Endothelial cell of umbilical vein (primary cell): ENCODE data around the gene SAMD5. TPM values are rescaled to one million over a fixed set of nuclear protein-coding genes. Genes with fewer than 3 reads are reported as not detected.

ENCODE experiments used
- BruUV-seq: library from RNA; stranded (reverse); fragments of 400-500 nt; replicated peaks from 2 replicates; lab custom pipeline; 2021; lab: Mats Ljungman, UMichigan
- CTCF ChIA-PET: fragments of 300-600, 350-600 bp; sonication (Branson Sonifier 250); formaldehyde crosslinking; loops from one replicate; lab custom pipeline; 2021; ENCODE audit warnings: antibody characterized with exemption, inconsistent platforms; lab: Charles Lee
- POLR2A ChIA-PET: fragments of 300-600, 350-600 bp; sonication (Branson Sonifier 250); formaldehyde crosslinking; loops from one replicate; lab custom pipeline; 2021; ENCODE audit warnings: antibody characterized with exemption, inconsistent platforms; lab: Charles Lee
- DNase-seq: peaks from one replicate; pipeline ENCODE4 v3.0.0-alpha.2; 2011; ENCODE audit warnings: low read depth, low spot score
- FAIRE-seq: peaks from 2 replicates; lab custom pipeline; 2011; peaks lifted over from hg19 to GRCh38; lab: Jason Lieb, UNC
- H2AFZ ChIP-seq: 2 replicates; pipeline ENCODE4 v1.6.0; 2012; ENCODE audit warnings: low read depth, low read length, control low read depth, inconsistent platforms
- H3K27ac ChIP-seq: 2 replicates; pipeline ENCODE4 v1.5.1; 2011; ENCODE audit warnings: low read depth, mild to moderate bottlenecking, control low read depth, low read length, moderate library complexity; ENCODE audit not compliant: insufficient read depth
- H3K27me3 ChIP-seq, 2 experiments: 2 replicates each; pipeline versions ENCODE4 v1.6.0 to v1.6.1; 2011; ENCODE audit warnings: low read length in 2 of 2, mixed read lengths in 1 of 2; ENCODE audit not compliant: control insufficient read depth in 2 of 2, insufficient read depth in 2 of 2
- H3K36me3 ChIP-seq, 2 experiments: 2 replicates in 1 of 2; 3 replicates in 1 of 2; pipeline ENCODE4 v1.5.1; 2011; ENCODE audit warnings: low read length in 2 of 2, mild to moderate bottlenecking in 1 of 2, moderate library complexity in 1 of 2; ENCODE audit not compliant: control insufficient read depth in 2 of 2, insufficient read depth in 2 of 2; ENCODE audit errors: extremely low read depth in 1 of 2
- H3K4me1 ChIP-seq: 3 replicates; pipeline ENCODE4 v1.5.1; 2011; ENCODE audit warnings: mild to moderate bottlenecking, low read length; ENCODE audit not compliant: control insufficient read depth, insufficient read depth; ENCODE audit errors: extremely low read depth
- H3K4me2 ChIP-seq: 2 replicates; pipeline ENCODE4 v1.6.1; 2011; ENCODE audit warnings: low read length, control low read depth, mixed read lengths; ENCODE audit not compliant: insufficient read depth
- H3K4me3 ChIP-seq, 3 experiments: fragments of 200-600 bp in 1 of 3; sonication (generic), shearing (Covaris generic) in 1 of 3; replicated peaks in 1 of 3; 2 replicates each; pipeline ENCODE4 v1.5.1; 2011 to 2016; ENCODE audit warnings: control low read depth in 3 of 3, low read length in 3 of 3, mild to moderate bottlenecking in 2 of 3, inconsistent platforms in 1 of 3, low read depth in 1 of 3, moderate library complexity in 1 of 3; ENCODE audit not compliant: insufficient read depth in 1 of 3
- H3K79me2 ChIP-seq: 2 replicates; pipeline ENCODE4 v1.6.0; 2012; ENCODE audit warnings: low read length, inconsistent platforms; ENCODE audit not compliant: control insufficient read depth, insufficient read depth
- H3K9ac ChIP-seq: replicated peaks from 2 replicates; pipeline ENCODE3; 2011; ENCODE audit warnings: low read length, control low read depth; ENCODE audit not compliant: insufficient read depth; ENCODE audit errors: extremely low read depth
- H3K9me1 ChIP-seq: replicated peaks from 3 replicates; pipeline ENCODE4 v1.6.0; 2011; ENCODE audit warnings: mild to moderate bottlenecking, low read length; ENCODE audit not compliant: control insufficient read depth, insufficient read depth; ENCODE audit errors: extremely low read depth
- H3K9me3 ChIP-seq: replicated peaks from 2 replicates; pipeline ENCODE4 v1.5.1; 2012; ENCODE audit warnings: low read length, inconsistent platforms; ENCODE audit not compliant: control insufficient read depth, insufficient read depth
- H4K20me1 ChIP-seq: replicated peaks from 2 replicates; pipeline ENCODE3; 2011; ENCODE audit warnings: mild to moderate bottlenecking, low read length; ENCODE audit not compliant: control insufficient read depth, insufficient read depth; ENCODE audit errors: extremely low read depth
- CTCF ChIP-seq, 2 donors: IDR thresholded peaks; 1 replicate in 1 of 2; 2 replicates in 1 of 2; pipeline ENCODE4 v1.5.1; 2011; ENCODE audit warnings: low read length in 2 of 2, mild to moderate bottlenecking in 2 of 2, moderate library complexity in 2 of 2, control low read depth in 1 of 2, inconsistent platforms in 1 of 2, low read depth in 1 of 2; ENCODE audit not compliant: insufficient read depth in 1 of 2; ENCODE audit errors: extremely low read depth in 1 of 2
- EZH2 ChIP-seq: IDR thresholded peaks from 2 replicates; pipeline ENCODE4 v1.6.1; 2012; ENCODE audit warnings: borderline replicate concordance, low read depth, mild to moderate bottlenecking, moderate library complexity, low read length, inconsistent platforms; ENCODE audit not compliant: severe bottlenecking
- FOS ChIP-seq: IDR thresholded peaks from 2 replicates; pipeline ENCODE4 v1.6.1; 2011; ENCODE audit warnings: mild to moderate bottlenecking, low read length, moderate library complexity, borderline replicate concordance; ENCODE audit not compliant: insufficient read depth
- GATA2 ChIP-seq: IDR thresholded peaks from 2 replicates; pipeline ENCODE4 v1.7.0; 2011; ENCODE audit warnings: low read depth, mild to moderate bottlenecking, moderate library complexity, mixed read lengths, low read length; ENCODE audit not compliant: insufficient read length, insufficient read depth
- JUN ChIP-seq: IDR thresholded peaks from 2 replicates; pipeline ENCODE4 v1.6.1; 2011; ENCODE audit warnings: borderline replicate concordance, low read depth; ENCODE audit not compliant: insufficient read length, insufficient read depth
- MAX ChIP-seq: IDR thresholded peaks from 2 replicates; pipeline ENCODE4 v1.6.1; 2011; ENCODE audit not compliant: insufficient read depth, insufficient read length
- MYC ChIP-seq: IDR thresholded peaks from one replicate; pipeline ENCODE4 v1.6.1; 2011; ENCODE audit warnings: mild to moderate bottlenecking, low read depth, low read length
- POLR2A ChIP-seq: IDR thresholded peaks from 2 replicates; pipeline ENCODE4 v1.6.1; 2012; ENCODE audit warnings: low read depth, mild to moderate bottlenecking, control low read depth, low read length
- POLR2AphosphoS5 ChIP-seq: IDR thresholded peaks from 2 replicates; pipeline ENCODE4 v1.6.1; 2012; ENCODE audit warnings: low read depth, mild to moderate bottlenecking, control low read depth, low read length, moderate library complexity; ENCODE audit not compliant: insufficient read depth
- dilution Hi-C: fragments of 300-500 bp; cut with MboI; formaldehyde crosslinking; loops from one replicate; pipeline ENCODE4 v1.15.0; 2019; ENCODE audit warnings: low sequenced_read_pairs; ENCODE audit not compliant: extremely low pct_ligation_motif_present
- intact Hi-C: fragments of 100-400 bp; cut with micrococcal nuclease; formaldehyde crosslinking; loops from one replicate; pipeline ENCODE4 v1.10.0; 2022
- polyA plus RNA-seq, 4 experiments: library from polyadenylated mRNA; depleted of rRNA in 3 of 4; stranded (reverse) in 3 of 4; unstranded in 1 of 4; fragments of >200 nt; gene quantifications; 2 replicates each; pipeline versions ENCODE4 v1.2.1 to v1.2.3, GENCODE V29; 2011 to 2012; ENCODE audit warnings: missing spikeins in 1 of 4
- total RNA-seq: library from RNA; stranded (reverse); gene quantifications from 2 replicates; pipeline ENCODE4 v1.2.3, GENCODE V29; 2021

Gene SAMD5
- total and polyA plus RNA-seq, 2 donors (not counting 3 experiments of a cell fraction or from before 2014, with no cell fraction given): 0.75 to 6.9 TPM

DNA sequence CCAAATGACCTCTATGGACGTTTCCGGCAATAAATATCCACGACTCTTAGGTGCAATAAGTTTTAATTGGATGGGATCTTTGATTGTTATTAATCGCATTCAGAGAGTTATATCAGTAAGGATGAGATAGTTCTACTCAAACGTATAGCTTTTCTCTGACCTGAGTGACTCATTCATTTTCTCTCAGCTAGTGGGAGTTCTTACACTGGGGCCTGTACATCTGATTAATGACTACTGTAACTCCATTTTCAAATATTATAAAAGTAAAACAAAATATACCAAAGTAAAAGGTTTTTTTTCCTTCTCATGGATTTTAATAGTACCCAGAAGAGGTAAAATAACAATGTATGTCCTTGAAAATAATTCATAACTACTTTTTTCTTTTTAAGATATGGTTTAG is 41.1 kb upstream of the SAMD5 start:
- Histone ChIP-seq H3K27ac (no peak overlapping the region), H2AFZ (no peak overlapping the region), H3K9ac (no peak overlapping the region), H3K27me3 (peaks cover 0 to 3% of the 10 kb centered on the region in 2 experiments), H3K4me2 (no peak overlapping the region), H3K79me2 (no peaks in the 10 kb centered on the region), H3K36me3 (no peaks in the 10 kb centered on the region), H4K20me1 (no peaks in the 10 kb centered on the region), H3K9me1 (no peaks in the 10 kb centered on the region), H3K9me3 (no peaks in the 10 kb centered on the region), H3K4me1 (no peaks in the 10 kb centered on the region), H3K4me3 (no peak overlapping the region)
- BruUV-seq: no TSS peak
- DNase-seq (no peak), FAIRE-seq (no peak)
- ChIA-PET POLR2A (no interaction called here), CTCF (no interaction called here)
- dilution Hi-C loops (no loop called here), intact Hi-C loops (no loop called here)
- TF ChIP-seq POLR2A (no peak), GATA2 (no peak), CTCF (IDR thresholded peaks at IDR 0.05; ENCODE audit: extremely low read depth in 1 of 2, insufficient read depth in 1 of 2, low read depth in 1 of 2, low read length in 2 of 2) (no peak), FOS (no peak), POLR2AphosphoS5 (no peak), JUN (no peak), EZH2 (no peak), MAX (no peak), MYC (no peak)
